Right lobe of liver (tissue), 6 donors: Measurements from ENCODE around the gene ARIH2. TPM values are rescaled to one million over a fixed set of nuclear protein-coding genes. Genes with fewer than 3 reads are reported as not detected.

Experiments used
- ATAC-seq, 4 donors: fragments of 200-7000 bp; cut with Tn5 transposase; one replicate each; pipeline ENCODE4 v1.9.1; 2020; ENCODE audit warnings: mild to moderate bottlenecking in 4 of 4, moderate library complexity in 4 of 4
- DNase-seq, 3 donors: peaks; one replicate each; pipeline ENCODE4 v3.0.0-alpha.2; 2020
- H3K27ac ChIP-seq, 3 donors: fragments of 200-600 bp; one replicate each; pipeline ENCODE4 v1.8.0; 2022
- H3K27me3 ChIP-seq, 2 donors: fragments of 200-600 bp; one replicate each; pipeline ENCODE4 v1.8.0; 2022
- H3K36me3 ChIP-seq, 4 donors: fragments of 200-600 bp; sonication (generic) in 1 of 4; one replicate each; pipeline versions ENCODE4 v1.5.1 to v1.8.0; 2017 to 2022; ENCODE audit warnings: control low read depth in 1 of 4
- H3K4me1 ChIP-seq, 4 donors: fragments of 200-600 bp; sonication (generic) in 1 of 4; one replicate each; pipeline versions ENCODE4 v1.5.1 to v1.8.0; 2017 to 2022; ENCODE audit warnings: control low read depth in 1 of 4
- H3K4me3 ChIP-seq, 3 donors: fragments of 200-600 bp; one replicate each; pipeline ENCODE4 v1.8.0; 2022
- H3K9me3 ChIP-seq, 4 donors: fragments of 200-600 bp; sonication (generic) in 1 of 4; one replicate each; pipeline versions ENCODE4 v1.5.1 to v1.8.0; 2017 to 2022; ENCODE audit warnings: control low read depth in 1 of 4
- POLR2A ChIP-seq: fragments of 450-650 bp; IDR thresholded peaks from one replicate; pipeline ENCODE4 v1.6.1; 2017; ENCODE audit warnings: antibody characterized with exemption, mild to moderate bottlenecking
- WGBS: methylation state at CpG from one replicate; pipeline ENCODE4 v1.1.6; 2018; ENCODE audit warnings: low coverage, low lambda C conversion rate; ENCODE audit not compliant: insufficient coverage; ENCODE audit errors: missing lambda C conversion rate; 5-methylcytosine and 5-hydroxymethylcytosine counted together
- intact Hi-C, 2 donors: fragments of 100-400 bp; cut with DNase I; formaldehyde crosslinking; loops; one replicate each; pipeline versions ENCODE4 v1.11.2 to v1.14.1; 2022
- total RNA-seq, 6 experiments: library from RNA; depleted of rRNA in 2 of 6; stranded (reverse); fragments of >200 nt in 2 of 6; fragmentation: NEBNext Ultra II Directional in 3 of 6; extraction: Animal tissue kit (Norgen Biotek cat#: 25700) in 3 of 6; gene quantifications; one replicate each; pipeline versions ENCODE4 v1.1.0 to v1.2.4, GENCODE V29; 2016 to 2023
- TF ChIP-seq, protein P1 (sequence below), 4 donors: fragments of 200-600 bp in 3 of 4; fragments of 450-650 bp in 1 of 4; IDR thresholded peaks; one replicate each; pipeline versions ENCODE4 v1.5.1 to v1.8.0; 2016 to 2022; ENCODE audit warnings: antibody characterized with exemption in 4 of 4, mild to moderate bottlenecking in 2 of 4
- donor health status: DM: no; HTN: yes; CAD: no.
- donor health status: DM: no; HTN: no; CAD: no.
- donor health status: DM: no; HTN: no; CAD: no.
- donor health status: DM: no; HTN: yes; CAD: no.
- donor health status: DM: no; HTN: yes; CAD: no.

The ARIH2 gene
- total RNA-seq, 6 experiments from 2014 or later: 34.4 to 44.9 (median 38.2) TPM

DNA sequence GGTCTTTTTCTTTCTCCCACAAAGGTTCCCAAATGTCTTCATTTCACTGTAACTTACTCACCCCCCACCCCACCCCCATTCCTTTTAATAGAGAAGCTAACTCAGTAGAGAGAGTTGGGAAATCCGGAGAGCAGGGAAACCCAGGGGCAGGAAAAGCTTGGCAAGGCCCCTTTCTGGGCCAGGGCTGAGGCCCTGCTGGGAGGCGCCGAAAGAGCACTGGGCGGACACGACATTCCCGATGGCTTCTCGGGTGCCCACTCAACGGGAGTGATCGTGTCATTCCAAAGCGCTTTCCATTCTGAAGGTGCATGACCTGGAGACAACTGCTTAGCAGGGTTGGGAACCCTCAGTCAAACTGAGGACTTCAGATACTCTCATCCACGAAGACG, 101.3 kb downstream of the ARIH2 start:
- TF ChIP-seq, protein P1, sequence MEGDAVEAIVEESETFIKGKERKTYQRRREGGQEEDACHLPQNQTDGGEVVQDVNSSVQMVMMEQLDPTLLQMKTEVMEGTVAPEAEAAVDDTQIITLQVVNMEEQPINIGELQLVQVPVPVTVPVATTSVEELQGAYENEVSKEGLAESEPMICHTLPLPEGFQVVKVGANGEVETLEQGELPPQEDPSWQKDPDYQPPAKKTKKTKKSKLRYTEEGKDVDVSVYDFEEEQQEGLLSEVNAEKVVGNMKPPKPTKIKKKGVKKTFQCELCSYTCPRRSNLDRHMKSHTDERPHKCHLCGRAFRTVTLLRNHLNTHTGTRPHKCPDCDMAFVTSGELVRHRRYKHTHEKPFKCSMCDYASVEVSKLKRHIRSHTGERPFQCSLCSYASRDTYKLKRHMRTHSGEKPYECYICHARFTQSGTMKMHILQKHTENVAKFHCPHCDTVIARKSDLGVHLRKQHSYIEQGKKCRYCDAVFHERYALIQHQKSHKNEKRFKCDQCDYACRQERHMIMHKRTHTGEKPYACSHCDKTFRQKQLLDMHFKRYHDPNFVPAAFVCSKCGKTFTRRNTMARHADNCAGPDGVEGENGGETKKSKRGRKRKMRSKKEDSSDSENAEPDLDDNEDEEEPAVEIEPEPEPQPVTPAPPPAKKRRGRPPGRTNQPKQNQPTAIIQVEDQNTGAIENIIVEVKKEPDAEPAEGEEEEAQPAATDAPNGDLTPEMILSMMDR (IDR thresholded peaks at IDR 0.05): no peak
- no peak for TF ChIP-seq POLR2A
- Histone ChIP-seq H3K9me3 (no peaks in the 10 kb centered on the region), H3K36me3 (peaks cover 0 to 32% (median 12%) of the 10 kb centered on the region in 4 donors), H3K4me1 (peaks cover 0 to 31% (median 11%) of the 10 kb centered on the region in 4 donors), H3K4me3 (peak overlapping the region; percentile 92 to 99 (median 97)), H3K27ac (peak overlapping the region; percentile 82 to 100 (median 99)), H3K27me3 (no peaks in the 10 kb centered on the region)
- no peak for ATAC-seq
- intact Hi-C loops: no loop called here
- DNase-seq: peak in 1 of 3 donors; percentile 52
- 20% methylated on average over 12 of the region's 12 CpGs for WGBS

DNA sequence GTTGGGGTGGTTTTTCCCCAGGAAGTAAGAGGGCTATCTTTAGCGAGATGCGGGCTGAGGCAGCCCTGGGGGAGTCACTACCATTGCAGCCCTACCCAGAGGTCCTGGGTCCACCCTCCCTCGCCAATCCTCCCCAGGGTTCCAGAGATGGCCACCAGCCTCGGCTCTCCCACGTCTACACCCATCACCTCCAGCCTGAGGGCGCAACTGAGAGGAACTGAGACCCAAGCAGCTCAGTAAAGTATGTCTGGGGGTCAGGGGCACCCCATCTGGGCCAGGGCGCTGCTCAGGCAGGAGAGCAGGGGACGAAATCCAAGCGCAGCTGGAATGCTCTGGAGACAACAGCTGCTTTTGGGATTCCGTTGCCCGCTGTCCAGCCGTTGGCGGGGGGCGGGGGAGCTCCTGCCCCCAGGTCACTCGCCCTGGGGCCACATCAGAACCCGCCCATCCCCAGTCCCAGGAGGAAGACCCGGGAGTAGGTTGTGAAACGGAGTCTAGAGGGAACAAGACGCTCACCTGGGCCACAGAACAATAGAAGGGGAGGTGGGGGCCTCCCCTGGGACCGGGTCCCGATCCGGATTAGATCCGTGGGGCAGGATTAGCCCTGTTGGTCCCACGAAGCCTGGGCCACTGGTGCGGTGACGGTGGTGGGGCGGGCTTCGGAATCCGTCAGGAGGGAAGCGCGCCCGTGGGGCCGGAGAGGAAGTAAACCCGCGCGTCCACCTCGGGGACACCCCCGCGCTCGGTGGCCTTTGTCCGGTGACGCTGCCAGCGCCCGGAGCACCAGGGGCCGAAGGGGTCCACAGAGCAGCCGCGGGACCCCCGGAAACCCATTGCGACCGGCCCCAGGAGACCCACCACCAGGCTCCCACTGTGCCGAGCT, 101.9 kb downstream of the ARIH2 start:
- intact Hi-C loops: no loop called here
- no peaks in the 10 kb centered on the region for H3K27me3 ChIP-seq
- H3K36me3 ChIP-seq: peaks cover 0 to 32% (median 12%) of the 10 kb centered on the region in 4 donors
- 0% methylated on average over 5 of the region's 51 CpGs for WGBS
- peak overlapping the region; percentile 82 to 100 (median 99) for H3K27ac ChIP-seq
- H3K9me3 ChIP-seq: no peaks in the 10 kb centered on the region
- H3K4me3 ChIP-seq: peak overlapping the region; percentile 92 to 99 (median 97)
- ATAC-seq (peak; percentile 19 to 33 (median 23)), DNase-seq (peak; percentile 74 to 82 (median 79))
- TF ChIP-seq, protein P1 (IDR thresholded peaks at IDR 0.05): no peak
- TF ChIP-seq POLR2A: no peak
- peaks cover 0 to 31% (median 11%) of the 10 kb centered on the region in 4 donors for H3K4me1 ChIP-seq

DNA sequence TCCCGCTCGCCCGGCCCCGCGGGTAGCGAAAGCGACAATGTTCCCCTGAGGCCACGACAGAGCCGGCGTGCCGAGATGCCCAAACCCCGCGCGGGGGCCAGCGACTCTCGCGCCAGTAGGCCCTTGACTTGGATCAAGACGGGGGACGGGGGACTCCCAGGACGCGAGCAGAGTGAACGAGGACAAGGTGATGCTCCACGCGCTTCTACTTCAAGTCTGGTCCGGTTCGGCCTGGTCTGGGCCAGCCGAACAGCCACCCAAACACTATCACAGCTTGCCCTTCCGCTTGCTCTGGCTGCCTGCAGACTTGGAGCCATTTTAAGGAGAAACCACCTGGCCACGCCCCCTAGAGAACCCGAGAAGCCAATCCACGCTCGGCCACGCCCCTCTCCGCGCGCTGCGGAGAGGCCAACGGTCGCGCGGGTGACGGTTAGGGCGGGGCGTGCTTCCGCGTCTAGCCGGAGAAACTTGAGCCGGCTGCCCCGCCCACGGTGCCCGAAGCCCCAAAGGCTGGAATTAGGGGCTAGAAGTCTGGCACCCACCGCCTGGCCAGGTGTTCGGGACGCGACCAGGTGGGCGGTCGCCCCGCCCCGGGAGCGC, 102.7 kb downstream of the ARIH2 start:
- ATAC-seq (peak; percentile 82 to 91 (median 86)), DNase-seq (peak; percentile 99 to 100 (median 99))
- WGBS: no CpG with 5 or more reads among the region's 60 CpGs
- Histone ChIP-seq H3K4me1 (peaks cover 0 to 31% (median 11%) of the 10 kb centered on the region in 4 donors), H3K4me3 (peak overlapping the region; percentile 92 to 99 (median 97)), H3K27me3 (no peaks in the 10 kb centered on the region), H3K36me3 (peaks cover 0 to 32% (median 13%) of the 10 kb centered on the region in 4 donors), H3K9me3 (no peaks in the 10 kb centered on the region), H3K27ac (peak overlapping the region; percentile 88 to 100 (median 99))
- peak; percentile 100 for TF ChIP-seq POLR2A
- TF ChIP-seq, protein P1 (IDR thresholded peaks at IDR 0.05): no peak
- intact Hi-C loops: no loop called here

DNA sequence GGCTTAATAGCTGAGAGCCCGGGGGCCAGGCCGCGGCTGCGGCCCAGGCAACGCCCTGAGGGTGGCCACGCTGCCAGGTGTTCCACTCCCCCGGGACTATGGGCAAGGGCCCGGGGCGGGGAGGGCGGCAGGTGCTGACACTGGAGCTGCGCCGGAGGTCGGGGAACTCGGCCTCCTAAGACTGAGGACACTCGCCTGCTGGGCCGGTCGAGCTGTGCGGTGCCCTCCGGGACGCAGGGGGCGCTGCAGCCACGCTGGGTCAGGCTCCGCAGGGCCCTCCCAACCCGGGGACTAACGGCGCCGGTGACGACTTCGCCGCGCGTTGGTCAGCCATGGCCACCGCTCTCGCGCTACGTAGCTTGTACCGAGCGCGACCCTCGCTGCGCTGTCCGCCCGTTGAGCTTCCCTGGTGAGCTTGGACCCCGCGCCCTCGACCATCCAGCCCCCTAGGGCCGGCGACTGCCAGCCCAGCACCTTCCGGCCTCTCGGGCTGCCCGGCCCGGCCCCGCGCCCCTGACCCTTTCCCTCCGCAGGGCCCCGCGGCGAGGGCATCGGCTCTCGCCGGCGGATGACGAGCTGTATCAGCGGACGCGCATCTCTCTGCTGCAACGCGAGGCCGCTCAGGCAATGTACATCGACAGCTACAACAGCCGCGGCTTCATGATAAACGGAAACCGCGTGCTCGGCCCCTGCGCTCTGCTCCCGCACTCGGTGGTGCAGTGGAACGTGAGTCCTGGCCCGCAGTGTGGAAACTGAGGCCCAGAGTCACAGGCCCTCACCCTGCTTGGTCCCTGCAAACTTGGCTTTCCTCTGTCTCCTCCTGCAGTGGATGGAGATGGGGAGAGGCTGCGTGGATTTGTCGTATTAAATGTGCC, 103.4 kb downstream of the ARIH2 start, which contains the start of gene NDUFAF3:
TSS of gene NDUFAF3 (plus strand) at position 309 of the 875 bp plus-strand sequence. CDS start at position 333, 24 bp downstream.
- intact Hi-C loops: no loop called here

More for the DNA sequence above, 103.4 kb downstream of the ARIH2 start, which contains the start of gene NDUFAF3:
- TF ChIP-seq POLR2A: peak; percentile 71
- TF ChIP-seq, protein P1 (IDR thresholded peaks at IDR 0.05): peak; percentile 98 to 100 (median 99)
- Histone ChIP-seq H3K27ac (peak within 1 kb of the TSS; percentile 88 to 100 (median 99)), H3K9me3 (no peaks in the 10 kb centered on the region), H3K4me1 (peaks cover 0 to 31% (median 11%) of the 10 kb centered on the region in 4 donors), H3K4me3 (peak within 1 kb of the TSS; percentile 92 to 99 (median 97)), H3K27me3 (no peaks in the 10 kb centered on the region), H3K36me3 (peaks cover 0 to 32% (median 14%) of the 10 kb centered on the region in 4 donors)
- whole genome bisulfite sequencing: under 1% methylated on average over 34 of the region's 83 CpGs
- peak; percentile 74 to 87 (median 82) for ATAC-seq
- peak; percentile 92 to 95 (median 94) for DNase-seq
